IMR-90 (cell line): Measurements from ENCODE around the gene WDR46. TPM values are rescaled to one million over a fixed set of nuclear protein-coding genes. Genes with fewer than 3 reads are reported as not detected.

Experiments
- ATAC-seq: fragments of 200-7000 bp; cut with Tn5 transposase; 2 replicates; pipeline ENCODE4 v1.9.1; 2020; ENCODE audit warnings: low read depth, mild to moderate bottlenecking, moderate library complexity
- BruUV-seq: library from RNA; stranded (reverse); fragments of 400-500 nt; replicated peaks from 2 replicates; lab custom pipeline; 2021; lab: Mats Ljungman, UMichigan
- CTCF ChIA-PET: fragments of 300-600 bp; formaldehyde crosslinking; extraction: SDS; loops from one replicate; lab custom pipeline; 2021; ENCODE audit warnings: antibody characterized with exemption; lab: Yijun Ruan, JAX
- POLR2A ChIA-PET: fragments of 300-600 bp; sonication (Branson Sonifier 250); formaldehyde crosslinking; loops from one replicate; lab custom pipeline; 2022; ENCODE audit warnings: antibody characterized with exemption; ENCODE audit not compliant: unreplicated experiment; lab: Charles Lee
- DNase-seq: peaks from one replicate; pipeline ENCODE4 v3.0.0; 2013
- H2AFZ ChIP-seq: replicated peaks from 2 replicates; pipeline ENCODE3; 2013; ENCODE audit warnings: low read length, mild to moderate bottlenecking; ENCODE audit not compliant: poor library complexity
- H2AK5ac ChIP-seq: 2 replicates; pipeline ENCODE4 v1.6.1; 2013; ENCODE audit warnings: low read depth, low read length, inconsistent platforms
- H2AK9ac ChIP-seq: replicated peaks from 2 replicates; pipeline ENCODE3; 2013; ENCODE audit warnings: mild to moderate bottlenecking, low read depth, low read length, moderate library complexity; ENCODE audit not compliant: poor library complexity
- H2BK120ac ChIP-seq: 2 replicates; pipeline ENCODE4 v1.6.1; 2013; ENCODE audit warnings: low read depth, low read length, inconsistent platforms
- H2BK15ac ChIP-seq: 3 replicates; pipeline ENCODE4 v1.6.1; 2013; ENCODE audit warnings: low read depth, low read length, inconsistent platforms
- H2BK20ac ChIP-seq: 2 replicates; pipeline ENCODE4 v1.6.1; 2013; ENCODE audit warnings: low read depth, mild to moderate bottlenecking, inconsistent platforms, low read length, moderate library complexity
- H2BK5ac ChIP-seq: 2 replicates; pipeline ENCODE4 v1.6.1; 2013; ENCODE audit warnings: mild to moderate bottlenecking, low read depth, low read length, inconsistent platforms; ENCODE audit not compliant: poor library complexity, severe bottlenecking
- H3K14ac ChIP-seq: replicated peaks from 2 replicates; pipeline ENCODE4 v1.6.1; 2013; ENCODE audit warnings: low read depth, low read length, inconsistent platforms
- H3K18ac ChIP-seq: 2 replicates; pipeline ENCODE4 v1.6.1; 2013; ENCODE audit warnings: low read depth, low read length, control low read depth
- H3K23ac ChIP-seq: 2 replicates; pipeline ENCODE4 v1.6.1; 2013; ENCODE audit warnings: low read depth, low read length, inconsistent platforms
- H3K27ac ChIP-seq: 2 replicates; pipeline ENCODE4 v1.5.1; 2013; ENCODE audit warnings: mild to moderate bottlenecking, control low read depth, low read length; ENCODE audit not compliant: insufficient read depth
- H3K27me3 ChIP-seq: 2 replicates; pipeline ENCODE4 v1.6.1; 2013; ENCODE audit warnings: low read length; ENCODE audit not compliant: control insufficient read depth, insufficient read depth
- H3K36me3 ChIP-seq: 2 replicates; pipeline ENCODE4 v1.6.1; 2013; ENCODE audit warnings: low read length, mixed read lengths; ENCODE audit not compliant: control insufficient read depth, insufficient read depth
- H3K4ac ChIP-seq: 2 replicates; pipeline ENCODE4 v1.6.1; 2013; ENCODE audit warnings: low read depth, low read length, inconsistent platforms
- H3K4me1 ChIP-seq: 2 replicates; pipeline ENCODE4 v1.6.1; 2013; ENCODE audit warnings: low read length, mixed read lengths; ENCODE audit not compliant: control insufficient read depth, insufficient read depth
- H3K4me2 ChIP-seq: 2 replicates; pipeline ENCODE4 v1.6.1; 2013; ENCODE audit warnings: low read depth, mild to moderate bottlenecking, control low read depth, low read length, moderate library complexity
- H3K4me3 ChIP-seq: 2 replicates; pipeline ENCODE4 v1.5.1; 2013; ENCODE audit warnings: low read depth, mild to moderate bottlenecking, control low read depth, low read length, moderate library complexity; ENCODE audit not compliant: insufficient read depth
- H3K56ac ChIP-seq: 2 replicates; pipeline ENCODE4 v1.6.1; 2013; ENCODE audit warnings: low read length, inconsistent platforms; ENCODE audit not compliant: insufficient read depth; ENCODE audit errors: extremely low read depth
- H3K79me1 ChIP-seq, 2 experiments: 2 replicates each; pipeline ENCODE4 v1.6.1; 2013; ENCODE audit warnings: low read length in 2 of 2, inconsistent platforms in 1 of 2, low read depth in 1 of 2
- H3K9ac ChIP-seq: 2 replicates; pipeline ENCODE4 v1.6.1; 2013; ENCODE audit warnings: low read depth, low read length, control low read depth
- H3K9me1 ChIP-seq: 2 replicates; pipeline ENCODE4 v1.6.1; 2013; ENCODE audit warnings: low read length, inconsistent platforms; ENCODE audit not compliant: insufficient read depth
- H3K9me3 ChIP-seq: 2 replicates; pipeline ENCODE4 v1.6.1; 2013; ENCODE audit warnings: low read length; ENCODE audit not compliant: control insufficient read depth, insufficient read depth
- H4K20me1 ChIP-seq: 2 replicates; pipeline ENCODE4 v1.6.1; 2013; ENCODE audit warnings: low read length, inconsistent platforms; ENCODE audit not compliant: insufficient read depth
- H4K5ac ChIP-seq: 2 replicates; pipeline ENCODE4 v1.6.1; 2013; ENCODE audit warnings: mild to moderate bottlenecking, low read depth, low read length, control low read depth
- H4K8ac ChIP-seq, 2 experiments: 2 replicates each; pipeline ENCODE4 v1.6.1; 2013; ENCODE audit warnings: low read depth in 2 of 2, low read length in 2 of 2, control low read depth in 1 of 2, inconsistent platforms in 1 of 2
- H4K91ac ChIP-seq: 2 replicates; pipeline ENCODE4 v1.6.1; 2013; ENCODE audit warnings: low read depth, low read length, inconsistent platforms; ENCODE audit not compliant: insufficient read depth
- CHD1 ChIP-seq: IDR thresholded peaks from 2 replicates; pipeline ENCODE4 v1.6.1; 2012; ENCODE audit warnings: low read depth, low read length, improper control_type of control experiment
- FOS ChIP-seq: fragments of 150-350 bp; IDR thresholded peaks from 2 replicates; pipeline ENCODE4 v1.6.1; 2016; ENCODE audit warnings: low read depth, low read length
- NFE2L2 ChIP-seq: fragments of 150-350 bp; IDR thresholded peaks from 2 replicates; pipeline ENCODE4 v1.6.1; 2016; ENCODE audit warnings: low read depth, mild to moderate bottlenecking, low read length
- POLR2A ChIP-seq: IDR thresholded peaks from 2 replicates; pipeline ENCODE4 v1.6.1; 2012; ENCODE audit warnings: mild to moderate bottlenecking, low read depth, low read length
- RFX5 ChIP-seq: IDR thresholded peaks from 2 replicates; pipeline ENCODE4 v1.8.0; 2012; ENCODE audit warnings: low read depth, mild to moderate bottlenecking, low read length, moderate library complexity
- WGBS, 2 experiments: methylation state at CpG; one replicate each; pipeline versions ENCODE4 v1.1.5 to v1.1.7; 2013; ENCODE audit warnings: missing lambda C conversion rate in 2 of 2; ENCODE audit not compliant: insufficient read length in 1 of 2; ENCODE audit errors: extremely low coverage in 2 of 2; 5-methylcytosine and 5-hydroxymethylcytosine counted together
- dilution Hi-C: fragments of 300-500 bp; cut with HindIII; formaldehyde crosslinking; loops from one replicate; pipeline ENCODE4 v1.14.3; 2018; ENCODE audit warnings: low sequenced_read_pairs; ENCODE audit not compliant: unreplicated experiment
- in situ Hi-C: fragments of 300-500 bp; cut with MboI; formaldehyde crosslinking; loops from 3 replicates; pipeline ENCODE4 v1.14.3; 2019; ENCODE audit warnings: low sequenced_read_pairs, inconsistent platforms, mixed read lengths
- intact Hi-C: fragments of 100-400 bp; cut with micrococcal nuclease; formaldehyde crosslinking; loops from 2 replicates; pipeline ENCODE4 v1.10.0; 2022
- polyA plus RNA-seq, 3 experiments: library from polyadenylated mRNA; depleted of rRNA; stranded (reverse); fragments of >200 nt; gene quantifications; 2 replicates each; pipeline ENCODE4 v1.2.3, GENCODE V29; 2012; ENCODE audit warnings: low replicate concordance in 1 of 3
- total RNA-seq: library from RNA; depleted of rRNA; stranded (reverse); fragments of >200 nt; gene quantifications from 2 replicates; pipeline ENCODE4 v1.2.3, GENCODE V29; 2012
- TF ChIP-seq, protein P1 (sequence below): fragments of 150-350 bp; IDR thresholded peaks from 2 replicates; pipeline ENCODE4 v1.6.1; 2016; ENCODE audit warnings: low read depth, mild to moderate bottlenecking, low read length, moderate library complexity, borderline replicate concordance
- TF ChIP-seq, protein P2 (sequence below): fragments of 150-350 bp; IDR thresholded peaks from 2 replicates; pipeline ENCODE4 v1.6.1; 2017; ENCODE audit warnings: mild to moderate bottlenecking, antibody characterized with exemption, low read length, low read depth
- TF ChIP-seq, protein P3 (sequence below): conservative IDR thresholded peaks from 2 replicates; pipeline ENCODE4 v1.5.1; 2012; ENCODE audit warnings: mild to moderate bottlenecking, low read depth, low read length, improper control_type of control experiment

The WDR46 gene
- total and polyA plus RNA-seq, 2 of the 4 experiments (the other 2 are of a cell fraction), result 73.8 to 81.6 TPM

DNA sequence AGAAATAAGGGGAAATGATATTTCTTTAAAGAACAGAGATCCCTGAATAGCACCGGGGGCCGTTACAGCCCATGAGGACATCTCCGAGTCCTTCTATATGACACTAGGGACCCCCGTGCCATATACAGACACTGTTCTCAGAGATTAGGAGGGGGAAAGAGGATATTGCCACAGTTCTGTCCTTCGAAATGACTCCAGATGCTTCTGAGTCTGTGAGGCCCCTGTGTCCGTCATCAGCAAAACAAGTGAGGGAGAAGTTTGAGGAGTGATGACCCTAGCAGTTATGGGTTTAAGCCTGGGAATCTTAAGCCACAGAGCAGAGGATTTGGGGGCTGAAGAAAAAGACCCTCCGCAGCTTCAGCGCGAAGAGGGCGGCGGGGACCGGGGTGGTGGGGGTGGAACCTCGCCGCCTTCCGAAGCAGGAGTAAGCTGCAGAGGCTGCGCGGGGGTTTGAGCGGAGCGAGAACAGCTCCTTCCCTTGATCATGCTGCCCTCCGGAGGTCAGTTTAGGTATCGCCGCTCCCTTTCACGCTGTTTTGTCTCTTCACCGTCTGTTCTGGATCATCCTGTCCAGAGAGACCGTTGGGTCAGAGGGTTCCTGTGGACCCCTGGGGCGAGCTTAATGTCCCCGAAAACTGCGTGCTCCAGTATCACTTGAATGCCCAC, 40.9 kb downstream of the WDR46 start (continued):
- TF ChIP-seq, protein P1, sequence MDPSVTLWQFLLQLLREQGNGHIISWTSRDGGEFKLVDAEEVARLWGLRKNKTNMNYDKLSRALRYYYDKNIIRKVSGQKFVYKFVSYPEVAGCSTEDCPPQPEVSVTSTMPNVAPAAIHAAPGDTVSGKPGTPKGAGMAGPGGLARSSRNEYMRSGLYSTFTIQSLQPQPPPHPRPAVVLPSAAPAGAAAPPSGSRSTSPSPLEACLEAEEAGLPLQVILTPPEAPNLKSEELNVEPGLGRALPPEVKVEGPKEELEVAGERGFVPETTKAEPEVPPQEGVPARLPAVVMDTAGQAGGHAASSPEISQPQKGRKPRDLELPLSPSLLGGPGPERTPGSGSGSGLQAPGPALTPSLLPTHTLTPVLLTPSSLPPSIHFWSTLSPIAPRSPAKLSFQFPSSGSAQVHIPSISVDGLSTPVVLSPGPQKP, result no peak

DNA sequence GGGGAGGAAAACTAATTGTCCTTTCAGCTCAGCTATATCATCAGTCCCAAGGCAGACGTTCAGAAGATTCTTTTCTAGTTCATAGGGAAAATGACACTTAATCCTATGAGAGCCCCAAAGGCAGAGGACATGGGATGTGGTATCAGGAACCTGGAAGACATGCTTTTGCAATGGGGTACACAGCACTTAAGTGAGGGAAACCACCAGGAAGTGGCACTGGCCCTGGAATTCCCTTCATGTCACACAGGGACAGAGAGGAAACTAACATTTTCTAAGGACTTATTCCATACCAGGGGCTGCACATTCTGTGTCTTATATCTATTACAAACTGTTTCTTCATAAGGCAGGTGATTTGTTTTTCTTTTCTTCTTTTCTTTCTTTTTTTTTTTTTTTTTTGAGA, 45.6 kb downstream of the WDR46 start:
- Histone ChIP-seq H3K9me1 (no peaks in the 10 kb centered on the region), H2BK20ac (no peak overlapping the region), H3K4me3 (no peak overlapping the region), H3K23ac (no peak overlapping the region), H2BK5ac (no peak overlapping the region), H3K14ac (no peak overlapping the region), H4K20me1 (no peaks in the 10 kb centered on the region), H3K79me1 (peaks cover 0 to 2% of the 10 kb centered on the region in 2 experiments; a peak in 1 of 4 replicates), H2AFZ (no peak overlapping the region), H2BK15ac (no peak overlapping the region), H3K18ac (no peak overlapping the region), H3K4me1 (peaks cover under 1% of the 10 kb centered on the region; the same call in 1 of the 2 replicates), H3K9ac (no peak overlapping the region), H4K5ac (no peak overlapping the region), H4K8ac (no peak overlapping the region), H4K91ac (no peak overlapping the region), H3K4ac (no peak overlapping the region), H3K27ac (no peak overlapping the region), H2BK120ac (no peak overlapping the region), H3K36me3 (no peaks in the 10 kb centered on the region), H2AK5ac (no peak overlapping the region), H3K4me2 (no peak overlapping the region), H3K27me3 (peaks cover 22% of the 10 kb centered on the region), H3K56ac (no peak overlapping the region), H2AK9ac (no peak overlapping the region), H3K9me3 (no peaks in the 10 kb centered on the region)
- DNase-seq, result no peak
- in situ Hi-C loops, result loop anchor here (10.0 kb wide), 1 partner anchor 119 kb away; no protein-coding TSS in a partner anchor
- dilution Hi-C loops, result no loop called here
- no TSS peak for BruUV-seq
- intact Hi-C loops, result no loop called here
- ChIA-PET CTCF (interaction anchor here (0.6 kb wide), 1 partner anchor 86 kb away, joined by 3 read pairs; no protein-coding TSS in a partner anchor), POLR2A (interaction anchor here (0.6 kb wide), 1 partner anchor 230 kb away, joined by 3 read pairs; no protein-coding TSS in a partner anchor)
- ATAC-seq, result no peak
- WGBS, 2 experiments, result no CpG with 5 or more reads among the region's 1 CpG
- TF ChIP-seq NFE2L2 (no peak), POLR2A (no peak), FOS (no peak), CHD1 (no peak), RFX5 (no peak)
- TF ChIP-seq, protein P2, sequence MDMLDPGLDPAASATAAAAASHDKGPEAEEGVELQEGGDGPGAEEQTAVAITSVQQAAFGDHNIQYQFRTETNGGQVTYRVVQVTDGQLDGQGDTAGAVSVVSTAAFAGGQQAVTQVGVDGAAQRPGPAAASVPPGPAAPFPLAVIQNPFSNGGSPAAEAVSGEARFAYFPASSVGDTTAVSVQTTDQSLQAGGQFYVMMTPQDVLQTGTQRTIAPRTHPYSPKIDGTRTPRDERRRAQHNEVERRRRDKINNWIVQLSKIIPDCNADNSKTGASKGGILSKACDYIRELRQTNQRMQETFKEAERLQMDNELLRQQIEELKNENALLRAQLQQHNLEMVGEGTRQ, result no peak
- TF ChIP-seq, protein P1, result no peak
- TF ChIP-seq, protein P3, sequence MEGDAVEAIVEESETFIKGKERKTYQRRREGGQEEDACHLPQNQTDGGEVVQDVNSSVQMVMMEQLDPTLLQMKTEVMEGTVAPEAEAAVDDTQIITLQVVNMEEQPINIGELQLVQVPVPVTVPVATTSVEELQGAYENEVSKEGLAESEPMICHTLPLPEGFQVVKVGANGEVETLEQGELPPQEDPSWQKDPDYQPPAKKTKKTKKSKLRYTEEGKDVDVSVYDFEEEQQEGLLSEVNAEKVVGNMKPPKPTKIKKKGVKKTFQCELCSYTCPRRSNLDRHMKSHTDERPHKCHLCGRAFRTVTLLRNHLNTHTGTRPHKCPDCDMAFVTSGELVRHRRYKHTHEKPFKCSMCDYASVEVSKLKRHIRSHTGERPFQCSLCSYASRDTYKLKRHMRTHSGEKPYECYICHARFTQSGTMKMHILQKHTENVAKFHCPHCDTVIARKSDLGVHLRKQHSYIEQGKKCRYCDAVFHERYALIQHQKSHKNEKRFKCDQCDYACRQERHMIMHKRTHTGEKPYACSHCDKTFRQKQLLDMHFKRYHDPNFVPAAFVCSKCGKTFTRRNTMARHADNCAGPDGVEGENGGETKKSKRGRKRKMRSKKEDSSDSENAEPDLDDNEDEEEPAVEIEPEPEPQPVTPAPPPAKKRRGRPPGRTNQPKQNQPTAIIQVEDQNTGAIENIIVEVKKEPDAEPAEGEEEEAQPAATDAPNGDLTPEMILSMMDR, result no peak
